Lower lobe of right lung (tissue), 2 donors: ENCODE results near the gene TOM1. TPM values are rescaled to one million over a fixed set of nuclear protein-coding genes. Genes with fewer than 3 reads are reported as not detected.

Source experiments
- ATAC-seq, 2 donors: fragments of 200-7000 bp; cut with Tn5 transposase; one replicate each; pipeline ENCODE4 v1.9.1; 2020 to 2022; ENCODE audit warnings: mild to moderate bottlenecking in 2 of 2, moderate library complexity in 2 of 2
- DNase-seq: peaks from one replicate; pipeline ENCODE4 v3.0.0-alpha.2; 2020
- H3K27ac ChIP-seq: fragments of 200-600 bp; one replicate; pipeline ENCODE4 v1.8.0; 2022
- H3K27me3 ChIP-seq: fragments of 200-600 bp; one replicate; pipeline ENCODE4 v1.8.0; 2022; ENCODE audit warnings: low read depth
- H3K36me3 ChIP-seq: fragments of 200-600 bp; one replicate; pipeline ENCODE4 v1.8.0; 2022; ENCODE audit warnings: mild to moderate bottlenecking
- H3K4me1 ChIP-seq: fragments of 200-600 bp; one replicate; pipeline ENCODE4 v1.8.0; 2022
- H3K4me3 ChIP-seq: fragments of 200-600 bp; one replicate; pipeline ENCODE4 v1.8.0; 2022; ENCODE audit warnings: mild to moderate bottlenecking
- H3K9me3 ChIP-seq: fragments of 200-600 bp; one replicate; pipeline ENCODE4 v1.8.0; 2022
- intact Hi-C: fragments of 100-400 bp; cut with DNase I; formaldehyde crosslinking; loops from one replicate; pipeline ENCODE4 v1.11.0; 2022
- long read RNA-seq: library from polyadenylated mRNA; unstranded; transcript quantifications from one replicate; pipeline ENCODE4 v2.0.0, GENCODE V29; 2021
- total RNA-seq: library from RNA; stranded (reverse); fragmentation: NEBNext Ultra II Directional; extraction: Animal tissue kit (Norgen Biotek cat#: 25700); gene quantifications from one replicate; pipeline ENCODE4 v1.2.1, GENCODE V29; 2021
- TF ChIP-seq, protein P1 (sequence below): fragments of 200-600 bp; IDR thresholded peaks from one replicate; pipeline ENCODE4 v1.8.0; 2022; ENCODE audit warnings: antibody characterized with exemption, mild to moderate bottlenecking
- donor health status: DM: no; HTN: yes; CAD: no; lungs with severe emphysema.

Gene TOM1
- 70.3 TPM for total RNA-seq
- long read RNA-seq, transcript TOM1-204 (15 exons, 2,390 nt): minor isoform, 35 of 239 reads
- long read RNA-seq, transcript TOM1-210 (15 exons, 2,389 nt): major isoform, 151 of 239 reads
- long read RNA-seq, partial matches to known transcripts: 14 of 239 reads
- long read RNA-seq, other reads (novel, unspliced or antisense): 36 of 239 reads

DNA sequence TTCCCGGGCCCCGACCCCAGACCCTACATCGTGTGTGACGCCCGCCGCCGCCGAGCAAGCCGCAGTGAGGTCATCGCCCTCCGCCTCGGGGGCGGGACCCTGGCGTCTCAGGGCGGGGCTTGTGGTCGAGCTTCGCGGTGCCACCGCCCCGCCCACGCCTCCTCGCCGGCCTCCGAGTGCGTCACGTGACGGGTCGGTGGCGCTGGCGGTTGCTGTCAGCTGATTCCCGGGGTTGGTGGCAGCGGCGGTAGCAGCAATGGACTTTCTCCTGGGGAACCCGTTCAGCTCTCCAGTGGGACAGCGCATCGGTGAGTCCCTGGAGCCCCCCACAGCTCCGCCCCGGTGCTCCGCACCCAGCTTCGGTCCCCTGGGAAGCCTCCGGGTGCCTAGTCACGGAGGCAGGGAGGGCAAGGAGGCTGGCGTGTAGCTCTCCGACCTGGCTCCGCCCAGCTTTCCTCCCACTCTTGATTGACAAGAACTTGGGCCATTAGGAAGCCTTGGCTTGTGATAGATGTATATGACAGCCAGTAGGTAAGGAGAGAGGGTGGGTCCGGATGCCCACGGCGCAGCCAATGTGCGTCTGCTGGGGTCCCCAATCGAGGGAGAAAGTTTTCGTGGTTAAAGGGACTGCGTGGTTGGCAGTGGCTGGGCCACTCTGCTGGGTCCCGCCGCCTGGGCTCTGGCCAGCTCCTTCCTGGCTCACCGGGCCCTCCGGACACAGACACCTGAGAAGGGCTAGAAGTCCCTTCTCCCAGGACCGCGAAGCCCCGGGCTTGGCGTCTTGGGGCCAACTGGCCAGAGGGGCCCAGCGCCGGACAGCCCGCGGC is at the start of gene TOM1:
Gene TOM1, plus strand, starts transcription at position 222 of the 827 bp plus-strand sequence. Its CDS starts 35 bp downstream, at position 257.
- no peaks in the 10 kb centered on the region for H3K9me3 ChIP-seq
- H3K4me1 ChIP-seq: peaks cover 33% of the 10 kb centered on the region
- peak; percentile 98 for DNase-seq
- H3K27me3 ChIP-seq: no peaks in the 10 kb centered on the region
- H3K27ac ChIP-seq: peak within 1 kb of the TSS; percentile 92
- intact Hi-C loops: no loop called here
- H3K4me3 ChIP-seq: peak within 1 kb of the TSS; percentile 66
- peak; percentile 97 for ATAC-seq
- H3K36me3 ChIP-seq: peaks cover 4% of the 10 kb centered on the region
- TF ChIP-seq, protein P1, sequence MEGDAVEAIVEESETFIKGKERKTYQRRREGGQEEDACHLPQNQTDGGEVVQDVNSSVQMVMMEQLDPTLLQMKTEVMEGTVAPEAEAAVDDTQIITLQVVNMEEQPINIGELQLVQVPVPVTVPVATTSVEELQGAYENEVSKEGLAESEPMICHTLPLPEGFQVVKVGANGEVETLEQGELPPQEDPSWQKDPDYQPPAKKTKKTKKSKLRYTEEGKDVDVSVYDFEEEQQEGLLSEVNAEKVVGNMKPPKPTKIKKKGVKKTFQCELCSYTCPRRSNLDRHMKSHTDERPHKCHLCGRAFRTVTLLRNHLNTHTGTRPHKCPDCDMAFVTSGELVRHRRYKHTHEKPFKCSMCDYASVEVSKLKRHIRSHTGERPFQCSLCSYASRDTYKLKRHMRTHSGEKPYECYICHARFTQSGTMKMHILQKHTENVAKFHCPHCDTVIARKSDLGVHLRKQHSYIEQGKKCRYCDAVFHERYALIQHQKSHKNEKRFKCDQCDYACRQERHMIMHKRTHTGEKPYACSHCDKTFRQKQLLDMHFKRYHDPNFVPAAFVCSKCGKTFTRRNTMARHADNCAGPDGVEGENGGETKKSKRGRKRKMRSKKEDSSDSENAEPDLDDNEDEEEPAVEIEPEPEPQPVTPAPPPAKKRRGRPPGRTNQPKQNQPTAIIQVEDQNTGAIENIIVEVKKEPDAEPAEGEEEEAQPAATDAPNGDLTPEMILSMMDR: no peak

DNA sequence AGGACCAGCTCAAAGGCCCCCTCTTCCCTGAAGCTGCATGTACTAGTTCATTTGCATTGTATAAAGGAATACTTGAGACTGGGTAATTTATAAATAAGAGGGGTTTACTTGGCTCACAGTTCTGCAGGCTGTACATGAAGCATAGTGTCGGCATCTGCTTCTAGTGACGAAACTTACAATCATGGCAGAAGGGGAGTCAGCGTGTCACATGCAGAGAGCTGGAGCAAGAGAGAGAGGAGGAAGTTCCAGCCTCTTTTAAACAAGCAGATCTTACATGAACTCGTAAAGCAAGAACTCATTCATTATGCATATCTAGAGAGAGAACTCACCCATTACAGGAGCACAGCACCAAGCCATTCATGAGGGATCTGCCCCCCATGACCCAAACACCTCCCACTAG is 49.5 kb upstream of the TOM1 start:
- no peak for DNase-seq
- TF ChIP-seq, protein P1: no peak
- no peaks in the 10 kb centered on the region for H3K36me3 ChIP-seq
- ATAC-seq: no peak
- H3K27me3 ChIP-seq: peaks cover 10% of the 10 kb centered on the region
- H3K27ac ChIP-seq: no peak overlapping the region
- H3K4me3 ChIP-seq: no peak overlapping the region
- intact Hi-C loops: no loop called here
- no peaks in the 10 kb centered on the region for H3K4me1 ChIP-seq
- no peaks in the 10 kb centered on the region for H3K9me3 ChIP-seq

DNA sequence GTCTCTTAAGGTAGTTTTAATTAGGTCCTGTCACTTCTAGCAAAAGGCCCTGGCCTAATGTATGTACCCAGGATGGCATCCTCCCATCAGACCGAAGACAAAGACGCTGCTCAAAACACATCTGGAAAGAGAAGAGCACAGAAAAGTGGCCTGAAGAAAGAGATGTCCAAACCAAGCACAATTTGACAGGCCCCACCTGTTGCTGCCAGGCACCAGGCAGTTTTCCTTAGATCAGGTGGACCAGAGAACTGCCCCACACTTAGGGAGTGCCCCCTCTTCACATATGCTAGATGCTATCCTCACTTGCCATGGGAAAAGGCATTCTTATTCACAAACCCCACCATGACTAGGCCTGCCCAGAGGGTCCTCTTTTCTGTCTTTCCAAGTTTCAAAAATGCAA is 45.7 kb upstream of the TOM1 start:
- intact Hi-C loops: no loop called here
- no peaks in the 10 kb centered on the region for H3K36me3 ChIP-seq
- no peaks in the 10 kb centered on the region for H3K9me3 ChIP-seq

DNA sequence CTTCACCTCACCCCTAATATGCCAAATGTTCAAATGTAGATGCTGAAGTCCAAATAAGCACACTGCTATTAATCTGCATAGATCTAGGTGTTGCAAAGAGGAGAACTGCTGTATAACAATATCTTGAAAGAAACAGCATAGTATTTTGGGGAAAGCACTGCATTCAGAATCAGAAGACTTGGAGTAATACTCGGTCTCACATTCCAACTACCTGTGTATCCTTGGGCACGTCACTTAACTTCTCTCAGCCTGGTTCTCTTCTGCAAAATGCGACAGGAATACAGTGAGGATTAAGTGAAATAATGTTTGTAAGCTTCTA is 42.7 kb upstream of the TOM1 start:
- H3K4me1 ChIP-seq: peaks cover 9% of the 10 kb centered on the region
- ATAC-seq (peak in 1 of 2 donors; percentile 7), DNase-seq (no peak)
- intact Hi-C loops: no loop called here
- no peaks in the 10 kb centered on the region for H3K27me3 ChIP-seq
- no peaks in the 10 kb centered on the region for H3K9me3 ChIP-seq
- H3K36me3 ChIP-seq: no peaks in the 10 kb centered on the region
- TF ChIP-seq, protein P1: no peak
- H3K4me3 ChIP-seq: peak overlapping the region; percentile 79
- H3K27ac ChIP-seq: peak overlapping the region; percentile 95

More for the DNA sequence above, 45.7 kb upstream of the TOM1 start:
- no peak overlapping the region for H3K4me3 ChIP-seq
- TF ChIP-seq, protein P1: no peak
- ATAC-seq (no peak), DNase-seq (no peak)
- H3K27me3 ChIP-seq: no peaks in the 10 kb centered on the region
- no peak overlapping the region for H3K27ac ChIP-seq
- peaks cover 9% of the 10 kb centered on the region for H3K4me1 ChIP-seq

DNA sequence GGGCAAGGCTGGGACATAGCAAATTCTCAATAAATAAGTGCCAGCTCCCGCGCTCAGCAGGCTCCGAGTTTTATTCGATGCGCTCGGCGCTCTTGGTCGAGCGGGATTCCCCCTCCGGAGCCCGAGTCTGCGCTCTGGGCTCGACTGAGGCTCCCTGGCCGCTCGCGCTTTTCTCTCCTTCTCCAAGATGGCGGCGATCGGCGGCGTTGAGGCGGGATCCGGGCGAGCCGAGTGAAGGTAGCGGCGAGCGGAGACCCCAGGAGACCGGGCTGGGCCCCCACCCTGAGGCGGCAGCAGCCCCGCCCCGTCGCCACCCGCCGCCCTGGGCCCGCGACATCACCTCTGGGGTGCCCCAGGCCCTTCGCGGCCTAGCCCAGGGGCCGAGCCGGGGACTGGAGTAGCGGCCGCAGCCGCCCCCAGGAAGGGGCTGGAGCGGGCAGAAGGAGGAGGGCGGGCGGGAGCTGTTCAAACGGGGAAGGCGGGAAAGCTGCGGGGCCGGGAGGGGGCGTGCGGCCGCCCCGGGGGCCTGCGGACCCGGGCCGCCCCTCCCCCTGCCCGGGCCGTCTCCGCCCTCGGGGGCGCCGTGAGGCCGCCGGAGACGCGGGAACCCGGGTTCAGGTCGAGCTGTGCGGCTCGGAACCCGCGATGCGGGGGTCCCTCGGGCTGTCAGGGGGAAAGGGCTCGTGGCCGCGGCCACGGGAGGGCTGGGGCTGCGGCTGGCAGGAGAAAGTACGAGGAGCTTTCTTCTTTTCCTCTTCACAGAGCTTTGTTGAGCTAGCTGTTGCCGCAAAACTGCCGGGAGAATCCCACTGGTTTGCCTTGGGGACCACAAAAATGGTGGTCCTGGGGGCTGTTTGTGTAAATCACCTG is 42.1 kb upstream of the TOM1 start, which contains the start of gene HMGXB4:
Gene HMGXB4, plus strand, starts transcription at position 173 of the 870 bp plus-strand sequence. CDS start 4,898 bp downstream, outside the sequence.
- Histone ChIP-seq H3K4me3 (peak within 1 kb of the TSS; percentile 79), H3K4me1 (peaks cover 9% of the 10 kb centered on the region), H3K9me3 (no peaks in the 10 kb centered on the region), H3K27ac (peak within 1 kb of the TSS; percentile 95), H3K27me3 (no peaks in the 10 kb centered on the region), H3K36me3 (peaks cover 5% of the 10 kb centered on the region)
- peak; percentile 93 for DNase-seq
- peak; percentile 98 to 99 for ATAC-seq
- TF ChIP-seq, protein P1: no peak
- intact Hi-C loops: no loop called here
